Endothelial cell of umbilical vein (primary cell): ENCODE measurements around the gene PGAM5. TPM values are rescaled to one million over a fixed set of nuclear protein-coding genes. Genes with fewer than 3 reads are reported as not detected.
"Not testable (repeated sequence)": the region's sequence is repeated elsewhere in the genome, so short reads cannot be mapped to it uniquely, and the experiment has no call there.

Source experiments
- BruUV-seq: library from RNA; stranded (reverse); fragments of 400-500 nt; replicated peaks from 2 replicates; lab custom pipeline; 2021; lab: Mats Ljungman, UMichigan
- CTCF ChIA-PET: fragments of 300-600, 350-600 bp; sonication (Branson Sonifier 250); formaldehyde crosslinking; loops from one replicate; lab custom pipeline; 2021; ENCODE audit warnings: antibody characterized with exemption, inconsistent platforms; lab: Charles Lee
- POLR2A ChIA-PET: fragments of 300-600, 350-600 bp; sonication (Branson Sonifier 250); formaldehyde crosslinking; loops from one replicate; lab custom pipeline; 2021; ENCODE audit warnings: antibody characterized with exemption, inconsistent platforms; lab: Charles Lee
- DNase-seq: peaks from one replicate; pipeline ENCODE4 v3.0.0-alpha.2; 2011; ENCODE audit warnings: low read depth, low spot score
- FAIRE-seq: peaks from 2 replicates; lab custom pipeline; 2011; peaks lifted over from hg19 to GRCh38; lab: Jason Lieb, UNC
- H2AFZ ChIP-seq: 2 replicates; pipeline ENCODE4 v1.6.0; 2012; ENCODE audit warnings: low read depth, low read length, control low read depth, inconsistent platforms
- H3K27ac ChIP-seq: 2 replicates; pipeline ENCODE4 v1.5.1; 2011; ENCODE audit warnings: low read depth, mild to moderate bottlenecking, control low read depth, low read length, moderate library complexity; ENCODE audit not compliant: insufficient read depth
- H3K27me3 ChIP-seq, 2 experiments: 2 replicates each; pipeline versions ENCODE4 v1.6.0 to v1.6.1; 2011; ENCODE audit warnings: low read length in 2 of 2, mixed read lengths in 1 of 2; ENCODE audit not compliant: control insufficient read depth in 2 of 2, insufficient read depth in 2 of 2
- H3K36me3 ChIP-seq, 2 experiments: 2 replicates in 1 of 2; 3 replicates in 1 of 2; pipeline ENCODE4 v1.5.1; 2011; ENCODE audit warnings: low read length in 2 of 2, mild to moderate bottlenecking in 1 of 2, moderate library complexity in 1 of 2; ENCODE audit not compliant: control insufficient read depth in 2 of 2, insufficient read depth in 2 of 2; ENCODE audit errors: extremely low read depth in 1 of 2
- H3K4me1 ChIP-seq: 3 replicates; pipeline ENCODE4 v1.5.1; 2011; ENCODE audit warnings: mild to moderate bottlenecking, low read length; ENCODE audit not compliant: control insufficient read depth, insufficient read depth; ENCODE audit errors: extremely low read depth
- H3K4me2 ChIP-seq: 2 replicates; pipeline ENCODE4 v1.6.1; 2011; ENCODE audit warnings: low read length, control low read depth, mixed read lengths; ENCODE audit not compliant: insufficient read depth
- H3K4me3 ChIP-seq, 3 experiments: fragments of 200-600 bp in 1 of 3; sonication (generic), shearing (Covaris generic) in 1 of 3; replicated peaks in 1 of 3; 2 replicates each; pipeline ENCODE4 v1.5.1; 2011 to 2016; ENCODE audit warnings: control low read depth in 3 of 3, low read length in 3 of 3, mild to moderate bottlenecking in 2 of 3, inconsistent platforms in 1 of 3, low read depth in 1 of 3, moderate library complexity in 1 of 3; ENCODE audit not compliant: insufficient read depth in 1 of 3
- H3K79me2 ChIP-seq: 2 replicates; pipeline ENCODE4 v1.6.0; 2012; ENCODE audit warnings: low read length, inconsistent platforms; ENCODE audit not compliant: control insufficient read depth, insufficient read depth
- H3K9ac ChIP-seq: replicated peaks from 2 replicates; pipeline ENCODE3; 2011; ENCODE audit warnings: low read length, control low read depth; ENCODE audit not compliant: insufficient read depth; ENCODE audit errors: extremely low read depth
- H3K9me1 ChIP-seq: replicated peaks from 3 replicates; pipeline ENCODE4 v1.6.0; 2011; ENCODE audit warnings: mild to moderate bottlenecking, low read length; ENCODE audit not compliant: control insufficient read depth, insufficient read depth; ENCODE audit errors: extremely low read depth
- H3K9me3 ChIP-seq: replicated peaks from 2 replicates; pipeline ENCODE4 v1.5.1; 2012; ENCODE audit warnings: low read length, inconsistent platforms; ENCODE audit not compliant: control insufficient read depth, insufficient read depth
- H4K20me1 ChIP-seq: replicated peaks from 2 replicates; pipeline ENCODE3; 2011; ENCODE audit warnings: mild to moderate bottlenecking, low read length; ENCODE audit not compliant: control insufficient read depth, insufficient read depth; ENCODE audit errors: extremely low read depth
- EZH2 ChIP-seq: IDR thresholded peaks from 2 replicates; pipeline ENCODE4 v1.6.1; 2012; ENCODE audit warnings: borderline replicate concordance, low read depth, mild to moderate bottlenecking, moderate library complexity, low read length, inconsistent platforms; ENCODE audit not compliant: severe bottlenecking
- FOS ChIP-seq: IDR thresholded peaks from 2 replicates; pipeline ENCODE4 v1.6.1; 2011; ENCODE audit warnings: mild to moderate bottlenecking, low read length, moderate library complexity, borderline replicate concordance; ENCODE audit not compliant: insufficient read depth
- GATA2 ChIP-seq: IDR thresholded peaks from 2 replicates; pipeline ENCODE4 v1.7.0; 2011; ENCODE audit warnings: low read depth, mild to moderate bottlenecking, moderate library complexity, mixed read lengths, low read length; ENCODE audit not compliant: insufficient read length, insufficient read depth
- JUN ChIP-seq: IDR thresholded peaks from 2 replicates; pipeline ENCODE4 v1.6.1; 2011; ENCODE audit warnings: borderline replicate concordance, low read depth; ENCODE audit not compliant: insufficient read length, insufficient read depth
- MYC ChIP-seq: IDR thresholded peaks from one replicate; pipeline ENCODE4 v1.6.1; 2011; ENCODE audit warnings: mild to moderate bottlenecking, low read depth, low read length
- POLR2A ChIP-seq: IDR thresholded peaks from 2 replicates; pipeline ENCODE4 v1.6.1; 2012; ENCODE audit warnings: low read depth, mild to moderate bottlenecking, control low read depth, low read length
- POLR2AphosphoS5 ChIP-seq: IDR thresholded peaks from 2 replicates; pipeline ENCODE4 v1.6.1; 2012; ENCODE audit warnings: low read depth, mild to moderate bottlenecking, control low read depth, low read length, moderate library complexity; ENCODE audit not compliant: insufficient read depth
- dilution Hi-C: fragments of 300-500 bp; cut with MboI; formaldehyde crosslinking; loops from one replicate; pipeline ENCODE4 v1.15.0; 2019; ENCODE audit warnings: low sequenced_read_pairs; ENCODE audit not compliant: extremely low pct_ligation_motif_present
- intact Hi-C: fragments of 100-400 bp; cut with micrococcal nuclease; formaldehyde crosslinking; loops from one replicate; pipeline ENCODE4 v1.10.0; 2022
- polyA plus RNA-seq, 4 experiments: library from polyadenylated mRNA; depleted of rRNA in 3 of 4; stranded (reverse) in 3 of 4; unstranded in 1 of 4; fragments of >200 nt; gene quantifications; 2 replicates each; pipeline versions ENCODE4 v1.2.1 to v1.2.3, GENCODE V29; 2011 to 2012; ENCODE audit warnings: missing spikeins in 1 of 4
- total RNA-seq: library from RNA; stranded (reverse); gene quantifications from 2 replicates; pipeline ENCODE4 v1.2.3, GENCODE V29; 2021
- TF ChIP-seq, protein P1 (sequence below), 2 donors: IDR thresholded peaks; 1 replicate in 1 of 2; 2 replicates in 1 of 2; pipeline ENCODE4 v1.5.1; 2011; ENCODE audit warnings: low read length in 2 of 2, mild to moderate bottlenecking in 2 of 2, moderate library complexity in 2 of 2, control low read depth in 1 of 2, inconsistent platforms in 1 of 2, low read depth in 1 of 2; ENCODE audit not compliant: insufficient read depth in 1 of 2; ENCODE audit errors: extremely low read depth in 1 of 2
- TF ChIP-seq, protein P2 (sequence below): IDR thresholded peaks from 2 replicates; pipeline ENCODE4 v1.6.1; 2011; ENCODE audit not compliant: insufficient read depth, insufficient read length

The PGAM5 gene
- total and polyA plus RNA-seq, 2 donors (not counting 3 experiments of a cell fraction or from before 2014, with no cell fraction given), result 23.1 to 52.8 TPM

- no peaks in the 10 kb centered on the region for H3K27me3 ChIP-seq
- no peak overlapping the region for H3K9ac ChIP-seq
- dilution Hi-C loops (no loop called here), intact Hi-C loops (no loop called here)
- H3K9me3 ChIP-seq, result no peaks in the 10 kb centered on the region
- H2AFZ ChIP-seq, result no peak overlapping the region
- ChIA-PET CTCF (no interaction called here), POLR2A (no interaction called here)
- H3K4me3 ChIP-seq, result no peak overlapping the region
- H4K20me1 ChIP-seq, result no peaks in the 10 kb centered on the region
- DNase-seq, result no peak
- peaks cover 15% of the 10 kb centered on the region for H3K79me2 ChIP-seq
- FAIRE-seq, result no peak
- BruUV-seq, result no TSS peak
- TF ChIP-seq MYC (no peak), JUN (no peak), EZH2 (no peak), POLR2A (no peak), GATA2 (no peak), FOS (no peak), POLR2AphosphoS5 (no peak)
- TF ChIP-seq, protein P1, sequence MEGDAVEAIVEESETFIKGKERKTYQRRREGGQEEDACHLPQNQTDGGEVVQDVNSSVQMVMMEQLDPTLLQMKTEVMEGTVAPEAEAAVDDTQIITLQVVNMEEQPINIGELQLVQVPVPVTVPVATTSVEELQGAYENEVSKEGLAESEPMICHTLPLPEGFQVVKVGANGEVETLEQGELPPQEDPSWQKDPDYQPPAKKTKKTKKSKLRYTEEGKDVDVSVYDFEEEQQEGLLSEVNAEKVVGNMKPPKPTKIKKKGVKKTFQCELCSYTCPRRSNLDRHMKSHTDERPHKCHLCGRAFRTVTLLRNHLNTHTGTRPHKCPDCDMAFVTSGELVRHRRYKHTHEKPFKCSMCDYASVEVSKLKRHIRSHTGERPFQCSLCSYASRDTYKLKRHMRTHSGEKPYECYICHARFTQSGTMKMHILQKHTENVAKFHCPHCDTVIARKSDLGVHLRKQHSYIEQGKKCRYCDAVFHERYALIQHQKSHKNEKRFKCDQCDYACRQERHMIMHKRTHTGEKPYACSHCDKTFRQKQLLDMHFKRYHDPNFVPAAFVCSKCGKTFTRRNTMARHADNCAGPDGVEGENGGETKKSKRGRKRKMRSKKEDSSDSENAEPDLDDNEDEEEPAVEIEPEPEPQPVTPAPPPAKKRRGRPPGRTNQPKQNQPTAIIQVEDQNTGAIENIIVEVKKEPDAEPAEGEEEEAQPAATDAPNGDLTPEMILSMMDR (IDR thresholded peaks at IDR 0.05; ENCODE audit: extremely low read depth in 1 of 2, insufficient read depth in 1 of 2, low read depth in 1 of 2, low read length in 2 of 2), result no peak
- TF ChIP-seq, protein P2, sequence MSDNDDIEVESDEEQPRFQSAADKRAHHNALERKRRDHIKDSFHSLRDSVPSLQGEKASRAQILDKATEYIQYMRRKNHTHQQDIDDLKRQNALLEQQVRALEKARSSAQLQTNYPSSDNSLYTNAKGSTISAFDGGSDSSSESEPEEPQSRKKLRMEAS, result no peak
- H3K4me1 ChIP-seq, result no peaks in the 10 kb centered on the region
- H3K4me2 ChIP-seq, result no peak overlapping the region
- no peaks in the 10 kb centered on the region for H3K36me3 ChIP-seq
- H3K9me1 ChIP-seq, result no peaks in the 10 kb centered on the region
- no peak overlapping the region for H3K27ac ChIP-seq
These were observed 20.5 kb upstream of the PGAM5 start for GRCh38 chr12:132690112-132690511.

DNA sequence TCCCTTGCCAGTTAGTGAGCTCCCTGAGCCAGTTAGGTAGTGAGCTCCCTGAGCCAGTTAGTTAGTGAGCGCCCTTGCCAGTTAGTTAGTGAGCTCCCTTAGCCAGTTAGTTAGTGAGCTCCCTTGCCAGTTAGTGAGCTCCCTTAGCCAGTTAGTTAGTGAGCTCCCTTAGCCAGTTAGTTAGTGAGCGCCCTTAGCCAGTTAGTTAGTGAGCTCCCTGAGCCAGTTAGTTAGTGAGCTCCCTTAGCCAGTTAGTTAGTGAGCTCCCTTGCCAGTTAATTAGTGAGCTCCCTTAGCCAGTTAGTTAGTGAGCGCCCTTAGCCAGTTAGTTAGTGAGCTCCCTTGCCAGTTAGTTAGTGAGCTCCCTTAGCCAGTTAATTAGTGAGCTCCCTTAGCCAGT lies 18.6 kb upstream of the PGAM5 start:
- intact Hi-C loops, FAIRE-seq, H3K9me3 ChIP-seq, H3K4me1 ChIP-seq, H3K9ac ChIP-seq, DNase-seq, H3K27me3 ChIP-seq, H2AFZ ChIP-seq, H3K4me2 ChIP-seq, H3K27ac ChIP-seq, H3K79me2 ChIP-seq, BruUV-seq, dilution Hi-C loops, H3K9me1 ChIP-seq, H3K36me3 ChIP-seq, POLR2A ChIA-PET, CTCF ChIA-PET, H4K20me1 ChIP-seq, H3K4me3 ChIP-seq: not testable (repeated sequence)

DNA sequence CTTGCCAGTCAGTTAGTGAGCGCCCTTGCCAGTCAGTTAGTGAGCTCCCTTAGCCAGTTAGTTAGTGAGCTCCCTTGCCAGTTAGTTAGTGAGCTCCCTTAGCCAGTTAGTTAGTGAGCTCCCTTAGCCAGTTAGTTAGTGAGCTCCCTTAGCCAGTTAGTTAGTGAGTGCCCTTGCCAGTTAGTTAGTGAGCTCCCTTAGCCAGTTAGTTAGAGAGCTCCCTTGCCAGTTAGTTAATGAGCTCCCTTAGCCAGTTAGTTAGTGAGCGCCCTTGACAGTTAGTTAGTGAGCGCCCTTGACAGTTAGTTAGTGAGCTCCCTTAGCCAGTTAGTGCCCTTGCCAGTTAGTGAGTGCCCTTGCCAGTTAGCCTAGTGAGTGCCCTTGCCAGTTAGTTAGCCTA lies 15.8 kb upstream of the PGAM5 start:
- H3K27ac ChIP-seq, DNase-seq, H3K4me3 ChIP-seq, H3K9ac ChIP-seq, dilution Hi-C loops, FAIRE-seq, H3K9me3 ChIP-seq, H4K20me1 ChIP-seq, H3K79me2 ChIP-seq, H3K9me1 ChIP-seq, H3K4me1 ChIP-seq, H3K4me2 ChIP-seq, H3K27me3 ChIP-seq, intact Hi-C loops, H2AFZ ChIP-seq, BruUV-seq: not testable (repeated sequence)
- ChIA-PET CTCF (interaction anchor here (1.0 kb wide), 1 partner anchor 14 kb away, joined by 3 read pairs; no protein-coding TSS in a partner anchor), POLR2A (interaction anchor here (0.6 kb wide), 2 partner anchors 8 to 24 kb away, joined by 4 read pairs; partner anchors contain the start of gene POLE)
- H3K36me3 ChIP-seq, result peaks cover 2 to 11% of the 10 kb centered on the region in 2 experiments
